CMK (cell line): Measurements from ENCODE around the gene MRPS24.

Experiments
- DNase-seq: peaks from one replicate; pipeline ENCODE4 v3.0.0-alpha.2; 2010; ENCODE audit warnings: low read depth

MRPS24 gene

GRCh38 chr7:43877968-43878864, 8.9 kb upstream of the MRPS24 start:
- DNase-seq: no peak

- no peak for DNase-seq
Observed at GRCh38 chr7:43876976-43877745, 7.8 kb upstream of the MRPS24 start.

GRCh38 chr7:43876241-43876640, 6.9 kb upstream of the MRPS24 start:
- no peak for DNase-seq

- no peak for DNase-seq
Observed at GRCh38 chr7:43873300-43873699, 4.0 kb upstream of the MRPS24 start.

GRCh38 chr7:43872406-43873110, 3.2 kb upstream of the MRPS24 start:
- DNase-seq: no peak

- no peak for DNase-seq
Observed at GRCh38 chr7:43871064-43871463, 1.7 kb upstream of the MRPS24 start.

GRCh38 chr7:43870316-43870715, 999 bp upstream of the MRPS24 start:
- DNase-seq: no peak

GRCh38 chr7:43869867-43870240, 537 bp upstream of the MRPS24 start:
- DNase-seq: no peak

- DNase-seq: no peak
Observed at GRCh38 chr7:43868681-43869005, 674 bp downstream of the MRPS24 start.

GRCh38 chr7:43868181-43868580, 1.1 kb downstream of the MRPS24 start:
- no peak for DNase-seq

- DNase-seq: no peak
Observed at GRCh38 chr7:43865277-43865676, 4.0 kb downstream of the MRPS24 start.

GRCh38 chr7:43864126-43864525, 5.2 kb downstream of the MRPS24 start:
- DNase-seq: no peak

GRCh38 chr7:43856996-43857395, 12.3 kb downstream of the MRPS24 start:
- no peak for DNase-seq

- no peak for DNase-seq
Observed at GRCh38 chr7:43856316-43856715, 13.0 kb downstream of the MRPS24 start.

GRCh38 chr7:43855176-43855575, 14.1 kb downstream of the MRPS24 start:
- DNase-seq: no peak

GRCh38 chr7:43851805-43852204, 17.5 kb downstream of the MRPS24 start:
- no peak for DNase-seq

- no peak for DNase-seq
Observed at GRCh38 chr7:43850348-43851116, 18.8 kb downstream of the MRPS24 start.

GRCh38 chr7:43849047-43849446, 20.3 kb downstream of the MRPS24 start:
- no peak for DNase-seq

GRCh38 chr7:43847496-43847895, 21.8 kb downstream of the MRPS24 start:
- DNase-seq: no peak

GRCh38 chr7:43844662-43845061, 24.7 kb downstream of the MRPS24 start:
- no peak for DNase-seq

- no peak for DNase-seq
Observed at GRCh38 chr7:43844257-43844656, 25.1 kb downstream of the MRPS24 start.

- DNase-seq: no peak
Observed at GRCh38 chr7:43843296-43843695, 26.0 kb downstream of the MRPS24 start.
